NCI-H446 (cell line): Measurements from ENCODE around the gene RASSF4.

Experiments used
- DNase-seq, 2 experiments: peaks; one replicate each; lab custom pipeline; 2025; lab: John Stamatoyannopoulos, UW

Gene RASSF4

GRCh38 chr10:44975431-44976331 is 16.1 kb downstream of the RASSF4 start:
- DNase-seq = no peak

GRCh38 chr10:44976352-44977198 is 17.0 kb downstream of the RASSF4 start:
- no peak for DNase-seq

- no peak for DNase-seq
Observed at GRCh38 chr10:44977287-44978212, 17.9 kb downstream of the RASSF4 start.

GRCh38 chr10:44978213-44978569 is 18.6 kb downstream of the RASSF4 start:
- DNase-seq = no peak

- peak; percentile 80 to 94 for DNase-seq
Observed at GRCh38 chr10:44978570-44979280, 19.1 kb downstream of the RASSF4 start, which contains the start of gene DEPP1. DEPP1 (minus strand) TSS chr10:44978809; CDS start chr10:44978030, 779 bp downstream.

GRCh38 chr10:44979281-44980191 is 19.9 kb downstream of the RASSF4 start:
- DNase-seq = peak in 1 of 2 experiments; percentile 10

GRCh38 chr10:44980309-44981171 is 20.9 kb downstream of the RASSF4 start:
- DNase-seq = no peak

GRCh38 chr10:44981172-44982113 is 21.8 kb downstream of the RASSF4 start:
- no peak for DNase-seq

- DNase-seq = no peak
Observed at GRCh38 chr10:44982114-44982460, 22.5 kb downstream of the RASSF4 start.

- DNase-seq = no peak
Observed at GRCh38 chr10:44982496-44982895, 22.9 kb downstream of the RASSF4 start.

- DNase-seq = no peak
Observed at GRCh38 chr10:44983066-44983894, 23.7 kb downstream of the RASSF4 start.

- DNase-seq = no peak
Observed at GRCh38 chr10:44983895-44984278, 24.3 kb downstream of the RASSF4 start.

- no peak for DNase-seq
Observed at GRCh38 chr10:44984671-44985101, 25.1 kb downstream of the RASSF4 start.

GRCh38 chr10:44985175-44985681 is 25.6 kb downstream of the RASSF4 start:
- DNase-seq = no peak

GRCh38 chr10:44986179-44986578 is 26.6 kb downstream of the RASSF4 start:
- DNase-seq = no peak

GRCh38 chr10:44986670-44987069 is 27.1 kb downstream of the RASSF4 start:
- DNase-seq = no peak
